HG03095 (cell line): ENCODE results near the gene MGAT3.
"Not testable (repeated sequence)": the region's sequence is repeated elsewhere in the genome, so short reads cannot be mapped to it uniquely, and the experiment has no call there.

Experiments used
- ATAC-seq: cut with Tn5 transposase; IDR thresholded peaks from one replicate; pipeline ENCODE4 v1.9.1; 2021; ENCODE audit warnings: moderate library complexity; ENCODE audit not compliant: unreplicated experiment

Gene MGAT3, protein sequence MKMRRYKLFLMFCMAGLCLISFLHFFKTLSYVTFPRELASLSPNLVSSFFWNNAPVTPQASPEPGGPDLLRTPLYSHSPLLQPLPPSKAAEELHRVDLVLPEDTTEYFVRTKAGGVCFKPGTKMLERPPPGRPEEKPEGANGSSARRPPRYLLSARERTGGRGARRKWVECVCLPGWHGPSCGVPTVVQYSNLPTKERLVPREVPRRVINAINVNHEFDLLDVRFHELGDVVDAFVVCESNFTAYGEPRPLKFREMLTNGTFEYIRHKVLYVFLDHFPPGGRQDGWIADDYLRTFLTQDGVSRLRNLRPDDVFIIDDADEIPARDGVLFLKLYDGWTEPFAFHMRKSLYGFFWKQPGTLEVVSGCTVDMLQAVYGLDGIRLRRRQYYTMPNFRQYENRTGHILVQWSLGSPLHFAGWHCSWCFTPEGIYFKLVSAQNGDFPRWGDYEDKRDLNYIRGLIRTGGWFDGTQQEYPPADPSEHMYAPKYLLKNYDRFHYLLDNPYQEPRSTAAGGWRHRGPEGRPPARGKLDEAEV

DNA sequence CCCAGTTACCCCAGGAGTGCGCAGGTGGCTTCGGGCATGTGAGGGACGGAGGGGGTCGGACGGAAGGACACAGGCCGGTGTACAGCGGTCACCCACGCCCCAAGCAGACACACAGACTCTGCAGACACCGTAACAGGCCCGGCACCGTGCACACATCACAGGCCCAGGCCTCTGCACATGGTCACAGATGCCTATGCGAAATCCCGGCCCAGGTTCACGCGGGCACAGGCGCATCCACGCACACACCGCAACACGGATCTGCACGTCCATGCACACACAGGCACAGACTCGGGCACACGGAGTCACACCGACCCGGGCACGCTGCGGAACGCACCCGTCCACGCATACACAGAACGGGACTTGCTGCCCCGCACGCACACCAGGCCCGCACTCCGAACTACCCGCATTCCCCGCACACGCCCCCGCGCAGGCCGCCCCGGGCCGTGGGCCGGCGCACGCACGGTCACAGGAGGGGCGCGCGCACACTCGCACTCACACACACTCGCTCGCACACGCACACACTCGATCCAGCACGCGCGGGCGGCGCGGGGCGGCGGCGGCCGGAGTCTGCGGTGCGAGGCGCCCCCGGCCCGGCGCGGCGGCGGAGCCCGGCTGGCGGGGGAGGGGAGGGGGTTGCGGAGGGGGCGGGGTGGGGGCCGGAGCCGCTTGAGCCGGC lies at the start of gene MGAT3:
Gene MGAT3 (plus strand): TSS at position 491 of the 676 bp plus-strand sequence. CDS start 30,336 bp downstream, outside the sequence.
- ATAC-seq: no peak

DNA sequence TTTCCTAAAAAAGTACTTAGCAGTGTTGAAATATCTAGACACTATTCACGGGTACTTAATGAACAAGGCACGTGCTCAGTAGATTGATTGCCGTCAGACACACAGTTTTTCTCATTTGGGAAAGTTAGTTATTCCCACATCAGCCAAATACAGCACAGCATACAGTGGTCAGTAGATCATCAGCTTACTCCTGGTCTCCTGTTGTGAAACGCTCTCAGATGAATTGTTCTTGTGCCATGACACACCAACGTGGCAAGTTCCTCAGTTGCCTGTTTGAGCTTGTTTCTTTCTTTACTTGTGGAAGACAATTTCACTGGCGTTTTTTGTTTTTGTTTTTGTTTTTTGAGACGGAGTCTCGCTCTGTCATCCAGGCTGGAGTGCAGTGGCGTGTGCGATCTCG lies 48.6 kb upstream of the MGAT3 start:
- ATAC-seq: no peak

DNA sequence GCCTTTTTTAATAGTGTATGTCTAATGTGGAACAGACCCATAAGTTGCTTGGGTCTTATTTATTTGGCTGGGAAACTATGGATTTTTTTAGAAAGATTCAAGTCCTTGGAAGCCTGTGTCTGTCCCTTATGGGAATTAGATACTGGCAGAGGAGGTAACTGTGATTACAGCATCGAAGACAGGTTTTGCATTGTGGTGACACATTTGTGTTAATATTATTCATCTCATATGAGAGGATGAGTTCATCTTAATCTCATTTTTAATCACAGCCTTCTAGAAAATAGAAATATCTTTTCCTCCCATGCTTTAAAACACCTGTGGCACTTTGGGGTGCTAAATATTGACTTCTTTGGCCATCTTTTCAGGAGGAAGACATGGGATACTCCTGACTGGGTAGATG lies 48.0 kb upstream of the MGAT3 start:
- no peak for ATAC-seq

DNA sequence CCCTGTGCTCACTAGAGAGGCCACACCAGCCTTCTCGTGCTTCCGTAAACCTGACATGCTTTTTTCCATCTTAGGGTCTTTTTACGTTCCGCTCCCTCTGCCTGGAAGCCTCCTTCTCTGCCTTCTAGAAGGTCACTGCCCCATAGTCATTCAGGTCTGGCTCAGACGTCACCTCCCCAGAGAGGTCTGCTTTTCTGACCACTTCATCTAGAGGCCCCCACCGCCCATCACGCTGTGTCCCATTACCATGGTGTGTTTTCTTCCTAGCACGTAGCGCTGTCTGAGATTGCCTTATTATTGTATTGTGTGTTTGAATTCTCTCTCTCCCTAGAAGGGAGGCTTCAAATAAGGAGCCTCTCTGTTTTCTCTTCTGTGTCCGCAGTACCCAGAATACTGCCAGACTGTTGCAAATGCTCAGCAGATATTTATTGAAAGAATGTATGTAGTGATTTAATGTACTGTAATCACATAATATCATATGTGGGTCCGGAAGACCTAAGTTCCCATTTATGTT lies 47.2 kb upstream of the MGAT3 start:
- no peak for ATAC-seq

DNA sequence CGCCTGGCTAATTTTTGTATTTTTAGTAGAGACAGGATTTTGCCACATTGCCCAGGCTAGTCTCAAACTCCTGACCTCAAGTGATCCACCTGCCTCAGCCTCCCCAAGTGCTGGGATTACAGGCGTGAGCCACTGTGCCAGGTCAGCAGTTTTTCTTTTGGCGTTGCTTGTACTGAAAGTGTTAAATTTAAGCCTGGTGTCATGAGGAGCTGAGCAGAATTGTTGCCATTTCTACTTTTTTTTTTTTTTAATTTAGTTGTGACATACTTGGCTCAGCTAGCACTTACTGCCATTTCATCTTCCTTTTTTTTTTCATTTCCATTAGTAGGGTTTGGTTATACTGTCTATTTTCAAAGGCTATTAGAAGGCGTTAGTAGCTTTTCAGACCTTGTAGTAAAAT lies 46.5 kb upstream of the MGAT3 start:
- no peak for ATAC-seq

DNA sequence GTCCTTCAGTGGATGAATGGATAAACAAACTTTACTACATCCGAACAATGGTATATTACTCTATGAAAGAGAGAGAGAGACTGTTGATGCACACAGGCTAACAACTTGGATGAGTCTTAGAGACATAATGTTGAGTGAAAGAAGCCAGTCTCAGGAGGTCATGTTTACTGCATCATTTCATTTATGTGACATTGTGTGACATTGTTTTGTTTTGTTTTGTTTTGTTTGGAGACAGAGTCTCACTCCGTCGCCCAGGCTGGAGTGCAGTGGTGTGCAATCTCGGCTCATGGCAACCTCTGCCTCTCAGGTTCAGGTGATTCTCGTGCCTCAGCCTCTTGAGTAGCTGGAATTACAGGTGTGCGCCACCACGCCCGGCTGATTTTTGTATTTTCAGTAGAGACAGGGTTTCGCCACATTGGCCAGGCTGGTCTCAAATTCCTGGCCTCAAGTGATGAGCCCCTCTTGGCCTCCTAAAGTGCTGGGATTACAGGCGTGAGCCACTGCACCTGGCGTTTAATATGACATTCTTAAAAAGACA lies 44.9 kb upstream of the MGAT3 start:
- not testable (repeated sequence) for ATAC-seq

DNA sequence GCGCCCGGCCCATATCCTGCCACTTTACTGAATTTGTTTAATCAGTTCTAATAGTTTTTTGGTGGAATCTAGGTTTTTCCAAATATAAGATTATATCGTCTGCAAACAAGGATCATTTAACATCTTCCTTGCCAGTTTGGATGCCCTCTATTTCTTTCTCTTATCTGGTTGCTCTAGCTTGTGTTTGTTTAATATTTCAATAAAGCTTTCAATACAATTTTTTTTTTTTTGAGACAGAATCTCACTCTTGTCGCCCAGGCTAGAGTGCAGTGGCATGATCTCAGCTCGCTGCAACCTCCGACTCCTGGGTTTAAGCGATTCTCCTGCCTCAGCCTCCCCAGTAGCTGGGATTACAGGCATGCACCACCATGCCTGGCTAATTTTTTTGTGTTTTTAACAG lies 43.6 kb upstream of the MGAT3 start:
- ATAC-seq: not testable (repeated sequence)

DNA sequence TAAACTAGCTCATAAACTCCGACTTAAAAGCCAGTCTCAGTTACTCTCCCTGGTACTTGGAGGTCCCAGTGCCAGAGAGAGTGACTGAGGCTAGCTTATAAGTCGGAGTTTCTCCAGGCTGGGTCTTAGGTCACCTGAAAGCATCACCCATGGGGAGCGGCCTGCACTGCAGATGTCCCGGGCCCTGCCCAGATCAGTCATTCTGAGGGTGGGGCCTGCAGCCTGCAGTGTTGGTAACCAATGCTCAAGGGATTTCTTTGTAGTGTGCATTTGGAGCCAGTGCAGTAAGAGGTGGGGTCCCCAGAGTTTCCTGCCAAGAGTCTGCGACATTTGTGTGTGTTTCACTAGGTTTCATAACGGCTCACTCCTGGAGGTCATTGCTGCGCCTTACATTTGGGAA lies 42.4 kb upstream of the MGAT3 start:
- no peak for ATAC-seq

DNA sequence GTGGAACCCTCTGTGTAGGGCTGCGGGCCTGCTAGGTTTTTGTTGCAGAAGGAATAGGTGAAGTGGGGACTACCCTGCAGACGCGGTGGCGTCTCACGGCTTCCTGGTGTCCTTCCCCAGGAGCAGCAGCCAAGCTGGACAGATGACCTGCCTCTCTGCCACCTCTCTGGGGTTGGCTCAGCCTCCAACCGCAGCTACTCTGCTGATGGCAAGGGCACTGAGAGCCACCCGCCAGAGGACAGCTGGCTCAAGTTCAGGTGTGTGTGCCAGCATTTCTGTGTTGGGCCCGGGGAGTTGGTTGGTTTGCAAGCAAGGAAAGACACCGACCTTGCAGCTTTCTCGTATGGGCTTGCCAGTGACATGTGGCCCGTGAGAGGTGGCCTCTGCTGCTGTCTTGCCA lies 41.9 kb upstream of the MGAT3 start:
- ATAC-seq: no peak

DNA sequence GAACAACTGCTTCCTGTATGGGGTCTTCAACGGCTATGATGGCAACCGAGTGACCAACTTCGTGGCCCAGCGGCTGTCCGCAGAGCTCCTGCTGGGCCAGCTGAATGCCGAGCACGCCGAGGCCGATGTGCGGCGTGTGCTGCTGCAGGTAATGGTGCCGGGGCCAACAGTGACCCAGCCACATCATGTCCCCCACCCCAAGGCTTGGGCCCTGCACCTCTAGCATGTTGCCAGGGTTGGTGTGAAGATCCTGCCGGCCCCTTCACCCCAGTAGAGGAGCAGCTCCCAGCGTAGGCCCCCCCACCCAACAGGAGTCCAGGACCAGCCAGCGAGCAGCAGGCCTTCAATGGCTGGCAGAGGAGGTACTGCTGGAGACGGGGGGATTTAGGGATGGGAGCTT lies 41.3 kb upstream of the MGAT3 start:
- no peak for ATAC-seq

DNA sequence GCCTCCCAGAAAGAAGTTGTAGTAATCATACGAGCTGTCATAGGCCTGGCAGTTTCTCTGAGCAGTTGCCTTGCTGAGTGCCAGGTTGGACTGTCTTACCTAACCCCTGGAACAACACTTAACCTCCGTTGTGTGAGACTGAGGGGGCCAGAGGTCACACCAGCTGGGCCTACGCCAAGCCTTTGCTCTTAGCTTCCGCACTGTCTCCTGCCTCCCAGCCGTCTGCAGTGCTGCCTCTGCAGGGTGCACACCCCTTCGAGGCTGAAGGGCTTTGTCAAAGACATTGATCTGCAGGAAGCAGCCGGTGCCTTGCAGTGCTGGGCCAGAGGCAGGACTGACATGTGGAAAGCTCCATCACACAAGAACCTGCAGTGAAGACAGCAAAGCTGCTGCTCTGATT lies 40.5 kb upstream of the MGAT3 start:
- ATAC-seq: no peak

DNA sequence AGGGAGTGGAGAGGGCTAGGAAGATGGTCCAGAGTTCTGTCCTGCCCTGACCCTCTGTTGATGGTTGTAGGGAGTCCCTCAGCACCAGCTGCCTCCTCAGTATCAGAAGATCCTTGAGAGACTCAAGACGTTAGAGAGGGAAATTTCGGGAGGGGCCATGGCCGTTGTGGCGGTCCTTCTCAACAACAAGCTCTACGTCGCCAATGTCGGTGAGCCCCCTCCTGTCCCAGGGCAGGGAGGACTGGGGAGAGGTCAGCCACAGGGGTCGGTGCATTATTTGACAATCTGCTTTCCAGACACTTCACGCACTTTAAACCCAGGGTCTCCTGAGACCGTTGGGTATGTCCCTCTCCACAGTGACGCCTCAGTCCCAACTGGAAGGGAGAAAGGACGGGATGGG lies 39.2 kb upstream of the MGAT3 start:
- no peak for ATAC-seq

DNA sequence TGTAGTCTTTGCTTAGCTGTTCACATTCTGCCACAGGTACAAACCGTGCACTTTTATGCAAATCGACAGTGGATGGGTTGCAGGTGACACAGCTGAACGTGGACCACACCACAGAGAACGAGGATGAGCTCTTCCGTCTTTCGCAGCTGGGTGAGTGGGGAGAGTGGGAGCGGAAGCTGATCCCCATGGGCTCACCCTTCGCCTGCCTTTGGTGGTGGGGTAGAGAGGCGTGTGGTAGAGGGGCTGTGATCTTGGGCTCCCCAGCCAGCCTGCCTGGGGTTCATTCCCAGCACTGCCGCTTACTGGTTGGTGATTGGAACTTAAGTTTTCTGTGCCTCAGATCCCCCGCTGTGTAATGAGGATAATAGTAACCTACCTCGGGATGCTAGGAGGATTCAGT lies 38.1 kb upstream of the MGAT3 start:
- no peak for ATAC-seq

DNA sequence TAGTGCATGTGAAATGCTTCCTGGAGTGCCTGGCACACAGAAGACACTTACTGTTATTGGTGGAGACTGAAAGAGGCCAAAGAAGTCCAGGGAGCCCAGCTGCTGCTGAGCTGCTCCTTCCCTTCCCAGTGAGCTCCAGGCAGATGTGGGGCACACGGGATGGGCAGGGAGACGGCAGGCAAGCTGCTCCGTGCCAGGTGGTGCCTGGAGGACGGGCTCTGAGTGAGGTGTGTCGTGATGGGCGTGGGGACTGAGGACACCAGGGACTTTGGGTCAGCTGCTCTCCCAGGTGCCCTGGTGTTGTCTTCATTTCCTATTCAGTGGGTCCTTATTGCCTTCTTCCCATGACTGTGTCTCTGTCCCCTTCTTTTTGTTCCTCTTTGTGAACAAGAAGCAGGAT lies 37.7 kb upstream of the MGAT3 start:
- no peak for ATAC-seq

DNA sequence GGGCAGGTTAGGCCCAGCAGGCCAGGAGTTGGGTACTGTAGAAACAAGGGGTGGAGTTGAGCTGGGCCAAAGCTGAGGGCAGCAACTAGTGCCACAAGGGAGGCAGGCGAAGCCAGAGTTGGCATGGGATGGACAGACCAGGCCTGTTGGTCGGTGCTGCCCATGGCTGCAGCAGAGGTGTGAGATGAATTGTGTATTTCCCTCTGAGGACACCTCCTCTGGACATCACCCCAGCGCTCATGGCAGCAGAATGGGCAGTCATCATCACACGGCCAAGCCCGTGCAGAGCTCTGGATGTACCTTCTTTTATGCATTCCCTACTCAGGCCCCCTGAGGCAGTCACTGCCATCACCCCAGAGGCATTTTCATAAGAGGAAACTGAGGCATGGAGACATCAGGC lies 36.9 kb upstream of the MGAT3 start:
- no peak for ATAC-seq

DNA sequence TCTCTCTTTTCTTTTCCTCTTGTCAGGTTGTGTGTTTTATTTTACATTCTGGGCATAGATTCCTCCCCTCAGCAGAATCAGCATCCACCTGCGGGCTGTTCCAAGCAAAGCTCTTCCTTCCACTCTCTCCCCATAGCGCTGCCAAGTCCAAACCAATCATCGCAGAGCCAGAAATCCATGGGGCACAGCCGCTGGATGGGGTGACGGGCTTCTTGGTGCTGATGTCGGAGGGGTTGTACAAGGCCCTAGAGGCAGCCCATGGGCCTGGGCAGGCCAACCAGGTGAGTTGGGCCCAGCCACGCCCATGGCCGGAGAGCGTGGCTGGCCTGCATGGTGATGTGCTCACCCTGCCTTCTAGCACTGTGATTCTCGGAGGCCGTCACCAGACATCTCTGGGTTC lies 35.1 kb upstream of the MGAT3 start:
- no peak for ATAC-seq

DNA sequence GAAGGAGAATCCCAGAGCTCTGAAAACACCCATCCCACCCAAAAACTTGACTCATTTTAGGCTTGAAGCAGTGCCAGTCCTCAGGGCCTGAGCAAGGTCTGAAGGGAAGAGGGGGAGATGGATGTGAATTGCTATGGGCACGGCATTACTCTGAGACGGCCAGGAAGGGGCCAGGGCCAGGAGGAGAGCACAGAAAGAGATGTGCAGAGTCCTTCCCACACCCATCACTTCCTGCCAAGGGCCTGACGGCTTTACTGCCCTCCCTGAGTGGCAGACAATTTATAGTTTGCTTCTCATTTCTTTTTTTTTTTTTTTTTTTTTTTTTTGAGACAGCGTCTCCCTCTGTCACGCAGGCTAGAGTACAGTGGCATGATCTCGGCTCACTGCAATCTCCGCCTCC lies 34.7 kb upstream of the MGAT3 start:
- ATAC-seq: no peak

DNA sequence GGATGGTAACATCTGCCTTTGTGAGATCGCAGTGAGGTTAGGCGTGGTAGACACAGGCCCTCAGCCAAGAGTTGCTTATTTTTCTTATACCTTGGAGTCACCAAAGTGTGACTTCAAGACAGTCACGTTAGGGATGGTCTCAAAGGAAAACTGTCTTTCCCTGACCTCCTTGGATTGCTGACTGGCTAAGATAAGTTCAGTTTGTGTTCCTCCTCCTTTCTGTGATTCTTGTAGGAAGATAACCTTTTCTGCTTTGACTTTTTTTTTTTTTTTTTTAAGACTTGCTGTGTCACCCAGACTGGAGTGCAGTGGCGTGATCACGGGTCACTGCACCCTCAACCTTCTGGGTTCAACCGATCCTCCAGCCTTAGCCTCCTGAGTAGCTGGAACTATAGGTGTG lies 34.1 kb upstream of the MGAT3 start:
- no peak for ATAC-seq

DNA sequence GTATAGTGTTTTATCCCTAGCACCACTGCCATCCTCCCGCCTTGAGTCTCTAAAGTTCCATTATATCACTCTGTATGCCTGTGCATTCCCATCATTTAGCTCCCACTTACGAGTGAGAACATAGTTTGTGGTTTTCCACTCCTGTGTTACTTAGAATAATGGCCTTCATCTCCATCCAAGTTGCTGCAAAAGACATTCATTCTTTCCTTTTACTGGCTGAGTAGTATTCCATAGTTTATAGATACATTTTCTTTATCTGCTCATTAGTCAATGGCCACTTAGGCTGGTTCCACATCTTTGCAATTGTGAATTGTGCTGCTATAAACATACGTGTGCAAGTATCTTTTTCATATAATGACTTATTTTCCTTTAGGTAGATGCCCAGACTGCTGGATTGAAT lies 32.8 kb upstream of the MGAT3 start:
- ATAC-seq: no peak

DNA sequence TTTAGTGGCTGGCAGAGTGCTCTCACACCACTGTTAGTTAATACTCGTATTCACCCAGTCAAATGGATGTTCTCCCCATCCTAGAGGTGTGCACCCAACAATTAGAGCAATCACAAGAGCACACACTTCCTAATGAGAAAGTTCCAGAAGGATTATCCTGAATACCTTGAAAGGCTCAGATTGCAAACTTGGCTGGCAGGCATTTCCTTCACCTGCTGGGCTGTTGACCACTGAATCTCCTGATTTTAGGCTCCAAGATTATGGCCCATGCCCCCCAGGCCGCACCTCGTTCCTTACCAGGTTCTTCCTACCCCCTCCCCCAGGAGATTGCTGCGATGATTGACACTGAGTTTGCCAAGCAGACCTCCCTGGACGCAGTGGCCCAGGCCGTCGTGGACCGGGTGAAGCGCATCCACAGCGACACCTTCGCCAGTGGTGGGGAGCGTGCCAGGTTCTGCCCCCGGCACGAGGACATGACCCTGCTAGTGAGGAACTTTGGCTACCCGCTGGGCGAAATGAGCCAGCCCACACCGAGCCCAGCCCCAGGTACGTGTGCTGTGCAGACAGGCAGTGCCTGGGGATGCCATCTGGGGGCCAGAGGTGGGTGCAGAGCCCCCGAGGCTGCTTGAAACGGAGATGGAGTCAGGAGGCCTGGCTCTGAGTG lies 30.3 kb upstream of the MGAT3 start:
- ATAC-seq: no peak
